Natural killer cell treated with Interleukin-12 subunit alpha and Interleukin-12 subunit beta and Interleukin-15 and Interleukin-18, amount 100 ng/mL, for 72 hours (primary cell): ENCODE results near the gene LAMC1. TPM values are rescaled to one million over a fixed set of nuclear protein-coding genes. Genes with fewer than 3 reads are reported as not detected.
"Not testable (repeated sequence)": the region's sequence is repeated elsewhere in the genome, so short reads cannot be mapped to it uniquely, and the experiment has no call there.

Experiments used
- ATAC-seq, 2 donors: fragments of 150-1000 bp; cut with Tn5 transposase in 1 of 2; sonication (Bioruptor Pico), chemical (Tn5 transposase) in 1 of 2; 2 replicates each; pipeline ENCODE4 v1.10.0; 2021
- DNase-seq: peaks from one replicate; pipeline ENCODE4 v3.0.0; 2022; ENCODE audit warnings: low spot score
- H3K27ac Mint-ChIP-seq, 2 donors: 1 replicate in 1 of 2; 2 replicates in 1 of 2; pipeline ENCODE4 v1.8.0; 2022; ENCODE audit warnings: mixed read lengths in 2 of 2, mild to moderate bottlenecking in 1 of 2, moderate library complexity in 1 of 2
- H3K27me3 Mint-ChIP-seq, 2 donors: 1 replicate in 1 of 2; 2 replicates in 1 of 2; pipeline ENCODE4 v1.8.0; 2022; ENCODE audit warnings: mixed read lengths in 2 of 2
- H3K36me3 Mint-ChIP-seq: one replicate; pipeline ENCODE4 v1.8.0; 2022; ENCODE audit warnings: mixed read lengths
- H3K4me1 Mint-ChIP-seq, 2 donors: 1 replicate in 1 of 2; 2 replicates in 1 of 2; pipeline ENCODE4 v1.8.0; 2022; ENCODE audit warnings: low read depth in 2 of 2, mixed read lengths in 2 of 2, mild to moderate bottlenecking in 1 of 2
- H3K4me3 Mint-ChIP-seq: one replicate; pipeline ENCODE4 v1.8.0; 2022; ENCODE audit warnings: mixed read lengths
- H3K9me3 Mint-ChIP-seq: 2 replicates; pipeline ENCODE4 v1.8.0; 2022; ENCODE audit warnings: mixed read lengths
- total RNA-seq, 2 donors: library from RNA; stranded (reverse); gene quantifications; one replicate each; pipeline ENCODE4 v1.2.3, GENCODE V29; 2022

LAMC1 gene
- total RNA-seq, 2 donors from 2014 or later, result 0.64 to 0.84 TPM

- no peak overlapping the region for H3K27ac Mint-ChIP-seq
- DNase-seq (no peak), ATAC-seq (no peak)
- no peaks in the 10 kb centered on the region for H3K4me1 Mint-ChIP-seq
- no peaks in the 10 kb centered on the region for H3K36me3 Mint-ChIP-seq
- no peak overlapping the region for H3K4me3 Mint-ChIP-seq
- no peaks in the 10 kb centered on the region for H3K27me3 Mint-ChIP-seq
- H3K9me3 Mint-ChIP-seq, result no peaks in the 10 kb centered on the region
Measured at GRCh38 chr1:183129921-183130690, 106.9 kb downstream of the LAMC1 start.

GRCh38 chr1:183131166-183131565 lies 107.9 kb downstream of the LAMC1 start:
- Mint-ChIP-seq H3K4me1 (no peaks in the 10 kb centered on the region), H3K27me3 (no peaks in the 10 kb centered on the region), H3K36me3 (no peaks in the 10 kb centered on the region), H3K27ac (no peak overlapping the region), H3K4me3 (no peak overlapping the region), H3K9me3 (no peaks in the 10 kb centered on the region)
- no peak for ATAC-seq
- DNase-seq, result no peak

- H3K4me1 Mint-ChIP-seq, result no peaks in the 10 kb centered on the region
- no peak for ATAC-seq
- H3K9me3 Mint-ChIP-seq, result no peaks in the 10 kb centered on the region
- H3K4me3 Mint-ChIP-seq, result no peak overlapping the region
- H3K27me3 Mint-ChIP-seq, result peaks cover 4 to 7% of the 10 kb centered on the region in 2 donors
- no peak for DNase-seq
- no peak overlapping the region for H3K27ac Mint-ChIP-seq
- H3K36me3 Mint-ChIP-seq, result no peaks in the 10 kb centered on the region
Measured at GRCh38 chr1:183135336-183135735, 112.1 kb downstream of the LAMC1 start.

DNA sequence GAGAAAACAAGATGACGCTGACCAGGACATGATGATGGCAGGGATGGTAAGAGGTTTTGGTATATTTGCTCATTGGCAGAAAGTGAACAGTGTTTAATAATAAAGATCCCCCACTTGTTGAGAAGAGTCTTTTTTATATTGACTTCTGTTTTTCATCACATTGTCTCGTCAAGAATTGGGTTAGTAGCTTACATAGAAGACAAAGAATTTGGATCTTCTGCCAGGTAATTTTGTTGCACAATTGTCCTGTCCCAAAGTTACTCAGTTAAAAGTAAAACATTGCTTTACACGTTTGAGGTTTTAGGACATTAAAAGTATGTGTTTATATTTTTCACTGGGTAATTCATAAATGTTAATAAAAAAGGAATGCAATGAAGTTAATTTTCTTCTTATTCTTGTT lies 114.6 kb downstream of the LAMC1 start:
- DNase-seq, result no peak
- Mint-ChIP-seq H3K4me3 (no peak overlapping the region), H3K9me3 (no peaks in the 10 kb centered on the region), H3K4me1 (no peaks in the 10 kb centered on the region), H3K27ac (no peak overlapping the region), H3K36me3 (no peaks in the 10 kb centered on the region), H3K27me3 (peaks cover 6 to 13% of the 10 kb centered on the region in 2 donors)
- ATAC-seq, result no peak

DNA sequence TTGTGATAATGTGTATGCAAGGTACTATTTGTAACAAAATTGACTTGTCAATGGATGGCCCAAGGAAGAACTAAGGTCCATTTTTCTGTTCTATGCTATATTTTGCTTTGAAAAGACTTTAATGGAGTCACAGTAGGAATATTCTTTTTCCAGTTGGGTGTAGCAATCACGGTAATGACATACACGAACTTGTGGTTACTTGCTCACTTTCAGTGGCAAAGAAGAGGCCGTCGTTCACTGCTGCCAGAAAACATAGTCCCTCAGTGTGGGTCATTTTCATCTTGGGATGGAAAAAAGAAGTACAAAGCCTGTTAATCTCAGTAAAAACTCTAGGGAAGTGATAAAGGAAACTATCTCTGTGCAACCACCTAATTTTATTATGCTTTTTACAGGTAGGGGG lies 115.1 kb downstream of the LAMC1 start:
- Mint-ChIP-seq H3K27ac (no peak overlapping the region), H3K27me3 (peaks cover 6 to 13% of the 10 kb centered on the region in 2 donors), H3K4me3 (no peak overlapping the region), H3K4me1 (no peaks in the 10 kb centered on the region), H3K36me3 (no peaks in the 10 kb centered on the region), H3K9me3 (no peaks in the 10 kb centered on the region)
- DNase-seq (no peak), ATAC-seq (no peak)

GRCh38 chr1:183139281-183139942 lies 116.2 kb downstream of the LAMC1 start:
- Mint-ChIP-seq H3K4me3 (no peak overlapping the region), H3K27ac (no peak overlapping the region), H3K27me3 (peaks cover 8 to 13% of the 10 kb centered on the region in 2 donors), H3K36me3 (no peaks in the 10 kb centered on the region), H3K9me3 (no peaks in the 10 kb centered on the region), H3K4me1 (no peaks in the 10 kb centered on the region)
- DNase-seq, result no peak
- no peak for ATAC-seq

DNA sequence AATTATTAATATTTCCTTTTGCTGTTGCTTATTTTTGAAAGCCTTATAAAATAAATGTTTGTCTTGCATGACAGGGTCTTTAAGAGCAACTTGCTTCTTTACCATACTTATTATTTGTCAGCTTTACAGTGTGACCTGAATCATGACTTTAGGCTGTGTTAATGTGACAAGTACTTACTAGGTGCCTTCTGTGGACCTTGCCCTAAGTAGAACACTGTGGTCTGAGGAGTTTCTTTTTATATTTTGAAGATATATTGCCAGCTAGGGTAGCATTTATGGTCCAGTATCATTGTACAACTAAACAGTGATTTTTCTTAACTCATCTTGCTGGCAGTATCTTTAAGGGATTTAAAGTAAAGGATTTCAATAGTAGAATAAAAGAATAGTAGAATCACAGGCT lies 117.4 kb downstream of the LAMC1 start:
- no peak for ATAC-seq
- Mint-ChIP-seq H3K4me1 (no peaks in the 10 kb centered on the region), H3K4me3 (no peak overlapping the region), H3K27me3 (peaks cover 9 to 13% of the 10 kb centered on the region in 2 donors), H3K9me3 (no peaks in the 10 kb centered on the region), H3K27ac (no peak overlapping the region), H3K36me3 (no peaks in the 10 kb centered on the region)
- DNase-seq, result no peak

GRCh38 chr1:183142171-183142570 lies 119.0 kb downstream of the LAMC1 start:
- Mint-ChIP-seq H3K27ac (no peak overlapping the region), H3K9me3 (no peaks in the 10 kb centered on the region), H3K4me3 (no peak overlapping the region), H3K4me1 (no peaks in the 10 kb centered on the region), H3K36me3 (no peaks in the 10 kb centered on the region), H3K27me3 (peaks cover 9 to 13% of the 10 kb centered on the region in 2 donors)
- ATAC-seq, result no peak
- no peak for DNase-seq

DNA sequence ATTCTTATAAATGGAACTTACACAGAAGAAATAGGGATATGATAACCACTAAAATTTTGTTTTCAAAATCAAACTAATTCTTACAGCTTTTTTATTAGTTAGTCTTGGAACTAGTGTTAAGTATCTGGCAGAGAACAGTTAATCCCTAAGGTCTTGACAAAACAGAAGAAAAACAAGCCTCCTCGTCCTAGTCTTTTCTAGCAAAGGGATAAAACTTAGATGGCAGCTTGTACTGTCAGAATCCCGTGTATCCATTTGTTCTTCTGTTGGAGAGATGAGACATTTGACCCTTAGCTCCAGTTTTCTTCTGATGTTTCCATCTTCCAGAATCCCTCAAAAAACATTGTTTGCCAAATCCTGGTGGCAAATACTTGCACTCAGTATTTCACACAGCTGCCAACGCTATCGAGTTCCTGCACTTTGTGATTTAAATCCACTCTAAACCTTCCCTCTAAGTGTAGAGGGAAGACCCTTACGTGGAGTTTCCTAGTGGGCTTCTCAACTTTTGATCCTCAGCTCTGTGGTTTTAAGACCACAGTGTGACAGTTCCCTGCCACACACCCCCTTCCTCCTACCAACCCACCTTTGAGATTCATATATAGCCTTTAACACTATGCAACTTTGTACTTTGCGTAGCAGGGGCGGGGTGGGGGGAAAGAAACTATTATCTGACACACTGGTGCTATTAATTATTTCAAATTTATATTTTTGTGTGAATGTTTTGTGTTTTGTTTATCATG lies 120.5 kb downstream of the LAMC1 start:
- Mint-ChIP-seq H3K27me3 (peaks cover 9 to 20% of the 10 kb centered on the region in 2 donors), H3K27ac (no peak overlapping the region)

GRCh38 chr1:183144752-183145151 lies 121.5 kb downstream of the LAMC1 start:
- Mint-ChIP-seq H3K27ac (no peak overlapping the region), H3K4me1 (no peaks in the 10 kb centered on the region), H3K36me3 (no peaks in the 10 kb centered on the region), H3K27me3 (peaks cover 5 to 15% of the 10 kb centered on the region in 2 donors), H3K4me3 (no peak overlapping the region), H3K9me3 (no peaks in the 10 kb centered on the region)
- ATAC-seq (no peak), DNase-seq (no peak)

More for the DNA sequence above, 120.5 kb downstream of the LAMC1 start:
- ATAC-seq (no peak), DNase-seq (no peak)
- Mint-ChIP-seq H3K4me1 (no peaks in the 10 kb centered on the region), H3K36me3 (no peaks in the 10 kb centered on the region), H3K9me3 (no peaks in the 10 kb centered on the region), H3K4me3 (no peak overlapping the region)

DNA sequence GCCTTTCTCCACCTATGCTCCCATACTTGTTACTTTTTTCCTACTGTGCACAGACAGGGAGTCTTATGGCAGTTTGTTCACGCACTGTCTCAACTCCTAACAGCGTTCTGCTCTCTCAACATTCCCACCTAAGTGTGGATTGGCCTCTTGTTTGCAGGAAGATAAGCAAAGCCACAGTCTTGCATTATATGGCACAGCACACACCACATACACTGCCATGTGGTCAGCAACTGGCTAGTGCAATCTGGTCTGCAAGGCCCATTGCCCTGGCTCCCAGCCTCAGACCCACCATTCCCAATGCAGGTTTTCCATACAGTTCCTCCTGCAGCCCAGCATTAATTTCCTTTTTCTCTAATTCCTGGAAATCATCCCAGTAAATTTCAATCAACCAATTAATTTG lies 124.5 kb downstream of the LAMC1 start:
- Mint-ChIP-seq H3K9me3 (no peaks in the 10 kb centered on the region), H3K27ac (no peak overlapping the region)
- ATAC-seq, result no peak

GRCh38 chr1:183148599-183148998 lies 125.4 kb downstream of the LAMC1 start:
- Mint-ChIP-seq H3K36me3 (no peaks in the 10 kb centered on the region), H3K27me3 (peaks cover 6 to 7% of the 10 kb centered on the region in 2 donors), H3K4me3 (no peak overlapping the region), H3K9me3 (no peaks in the 10 kb centered on the region), H3K27ac (no peak overlapping the region), H3K4me1 (no peaks in the 10 kb centered on the region)
- ATAC-seq (no peak), DNase-seq (no peak)

More for the DNA sequence above, 124.5 kb downstream of the LAMC1 start:
- peaks cover 4 to 7% of the 10 kb centered on the region in 2 donors for H3K27me3 Mint-ChIP-seq
- H3K36me3 Mint-ChIP-seq, result no peaks in the 10 kb centered on the region
- DNase-seq, result no peak
- no peak overlapping the region for H3K4me3 Mint-ChIP-seq
- H3K4me1 Mint-ChIP-seq, result no peaks in the 10 kb centered on the region

DNA sequence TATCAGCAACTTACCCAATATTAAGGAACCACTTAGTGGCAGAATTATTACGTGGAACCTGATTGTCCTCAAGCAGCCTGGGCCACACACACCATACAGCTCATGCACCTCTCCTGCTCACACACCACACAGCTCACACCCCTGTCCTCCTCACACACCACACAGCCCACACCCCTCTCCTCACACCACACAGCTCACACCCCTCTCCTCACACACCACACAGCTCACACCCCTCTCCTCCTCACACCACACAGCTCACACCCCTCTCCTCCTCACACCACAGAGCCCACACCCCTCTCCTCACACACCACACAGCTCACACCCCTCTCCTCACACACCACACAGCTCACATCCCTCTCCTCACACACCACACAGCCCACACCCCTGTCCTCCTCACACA lies 126.1 kb downstream of the LAMC1 start:
- peaks cover 8 to 14% of the 10 kb centered on the region in 2 donors for H3K27me3 Mint-ChIP-seq
- no peaks in the 10 kb centered on the region for H3K4me1 Mint-ChIP-seq
- ATAC-seq, result no peak
- no peaks in the 10 kb centered on the region for H3K9me3 Mint-ChIP-seq
- H3K4me3 Mint-ChIP-seq, result no peak overlapping the region
- H3K27ac Mint-ChIP-seq, result no peak overlapping the region
- no peak for DNase-seq
- H3K36me3 Mint-ChIP-seq, result no peaks in the 10 kb centered on the region

- H3K4me1 Mint-ChIP-seq, H3K4me3 Mint-ChIP-seq, DNase-seq, ATAC-seq, H3K9me3 Mint-ChIP-seq, H3K36me3 Mint-ChIP-seq: not testable (repeated sequence)
- Mint-ChIP-seq H3K27me3 (peaks cover 6 to 17% of the 10 kb centered on the region in 2 donors), H3K27ac (peak overlapping the region in 1 of 2 donors; percentile 59)
Measured at GRCh38 chr1:183150032-183150431, 126.8 kb downstream of the LAMC1 start.
